OCI-LY7 (cell line): ENCODE data around the gene SLC25A38.

Experiments used
- CTCF ChIP-seq: fragments of 200-600 bp; sonication (generic); conservative IDR thresholded peaks from 2 replicates; pipeline ENCODE4 v1.5.1; 2014; ENCODE audit warnings: mild to moderate bottlenecking, antibody characterized with exemption, low read length, moderate library complexity, mixed read lengths
- EZH2phosphoT487 ChIP-seq: fragments of 200-600 bp; sonication (generic); IDR thresholded peaks from 2 replicates; pipeline ENCODE4 v1.6.1; 2018; ENCODE audit warnings: low read depth, borderline replicate concordance, mild to moderate bottlenecking, mixed run types, antibody characterized with exemption, low read length, moderate library complexity, mixed read lengths

DNA sequence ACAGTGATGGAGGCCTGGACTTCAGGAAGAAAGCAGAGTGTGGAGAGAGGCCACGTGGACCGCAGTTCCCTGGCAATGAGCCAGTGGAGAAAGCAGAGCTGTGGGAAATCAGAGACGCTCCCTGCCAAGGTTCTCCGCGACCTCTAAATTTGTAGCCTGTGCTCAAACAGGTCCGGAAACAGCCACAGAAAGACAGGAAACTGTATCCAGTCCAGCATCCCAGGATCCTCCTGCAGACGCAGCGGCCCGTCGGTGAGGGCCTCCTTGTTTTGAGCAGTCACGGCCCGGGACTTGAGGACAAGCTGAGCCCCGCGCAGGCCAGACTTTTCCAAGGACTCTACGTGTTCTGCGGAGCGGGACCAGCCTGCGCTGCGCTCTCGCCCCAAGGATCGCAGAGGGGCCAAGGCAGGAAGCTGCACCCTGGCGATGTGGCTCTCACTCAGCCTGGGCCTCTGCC, 45.6 kb downstream of the SLC25A38 start:
- TF ChIP-seq CTCF, result no peak
- no peak for TF ChIP-seq EZH2phosphoT487
